ENCODE results near the gene CIDEA. TPM values are rescaled to one million over a fixed set of nuclear protein-coding genes. Genes with fewer than 3 reads are reported as not detected.

CIDEA gene
- total and polyA plus RNA-seq, 3 experiments from 2014 or later = not detected

- H3K27ac Mint-ChIP-seq = no peak overlapping the region
- H3K36me3 ChIP-seq (ENCODE audit: insufficient read depth, low read length) = no peaks in the 10 kb centered on the region
- H3K27ac ChIP-seq (ENCODE audit: low read depth, low read length) = peak overlapping the region; percentile 61
- no peaks in the 10 kb centered on the region for H3K9me3 ChIP-seq (ENCODE audit: low read length)
- peak overlapping the region in 1 of 7 donors; percentile 83 for H3K4me3 Mint-ChIP-seq
- ChIA-PET POLR2A (no interaction called here), CTCF (interaction anchor here (0.6 kb wide), 1 partner anchor 681 kb away, joined by 3 read pairs; no protein-coding TSS in a partner anchor)
- peaks cover 10 to 14% (median 12%) of the 10 kb centered on the region in 3 donors for H3K4me1 Mint-ChIP-seq
- peaks cover 7 to 23% (median 22%) of the 10 kb centered on the region in 5 donors for H3K9me3 Mint-ChIP-seq
- H3K27me3 Mint-ChIP-seq = peaks cover 43% of the 10 kb centered on the region in 2 donors
- H3K4me1 ChIP-seq (ENCODE audit: insufficient read depth, low read length) = peaks cover 5% of the 10 kb centered on the region
- DNase-seq = no peak
- peaks cover 15% of the 10 kb centered on the region for H3K27me3 ChIP-seq (ENCODE audit: insufficient read depth, low read length, poor library complexity, severe bottlenecking)
- peaks cover 0 to 7% (median 2%) of the 10 kb centered on the region in 3 donors for H3K36me3 Mint-ChIP-seq
- H3K4me3 ChIP-seq (ENCODE audit: low read length) = no peak overlapping the region
These were observed 55.6 kb downstream of the CIDEA start for GRCh38 chr18:12309683-12310198.

- Mint-ChIP-seq H3K27ac (no peak overlapping the region), H3K4me3 (peak overlapping the region in 1 of 7 donors; percentile 34), H3K4me1 (peaks cover 10 to 14% (median 12%) of the 10 kb centered on the region in 3 donors), H3K36me3 (peaks cover 0 to 7% (median 2%) of the 10 kb centered on the region in 3 donors), H3K9me3 (peaks cover 7 to 23% (median 22%) of the 10 kb centered on the region in 5 donors), H3K27me3 (peaks cover 33 to 35% of the 10 kb centered on the region in 2 donors)
- POLR2A ChIA-PET = no interaction called here
- H3K27ac ChIP-seq (ENCODE audit: low read depth, low read length) = no peak overlapping the region
- H3K4me1 ChIP-seq (ENCODE audit: insufficient read depth, low read length) = peaks cover 5% of the 10 kb centered on the region
- H3K36me3 ChIP-seq (ENCODE audit: insufficient read depth, low read length) = no peaks in the 10 kb centered on the region
- no peak overlapping the region for H3K4me3 ChIP-seq (ENCODE audit: low read length)
- DNase-seq = no peak
- no peaks in the 10 kb centered on the region for H3K9me3 ChIP-seq (ENCODE audit: low read length)
- CTCF ChIA-PET = no interaction called here
- H3K27me3 ChIP-seq (ENCODE audit: insufficient read depth, low read length, poor library complexity, severe bottlenecking) = peaks cover 11% of the 10 kb centered on the region
These were observed 56.6 kb downstream of the CIDEA start for GRCh38 chr18:12310762-12311161.

DNA sequence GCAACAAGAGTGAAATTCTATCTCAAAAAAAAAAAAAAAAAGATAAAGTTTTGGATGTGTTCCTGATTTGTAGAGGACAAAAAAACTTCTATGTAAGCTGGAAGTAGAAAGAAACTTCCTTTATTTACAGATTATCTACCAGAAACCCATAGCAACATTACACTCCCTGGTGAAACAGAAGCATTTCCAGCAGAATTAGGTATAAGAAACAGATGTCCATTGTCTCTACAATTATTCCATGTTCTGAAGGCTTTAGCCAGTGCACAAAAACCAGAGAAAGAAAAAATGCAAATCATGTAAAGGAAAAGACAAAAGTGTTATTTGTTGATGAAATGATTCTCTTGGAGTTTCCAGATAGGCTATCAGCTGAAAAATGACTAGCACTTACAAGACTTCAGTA is 58.8 kb downstream of the CIDEA start:
- H3K27ac ChIP-seq (ENCODE audit: low read depth, low read length) = no peak overlapping the region
- peaks cover 0 to 7% (median 2%) of the 10 kb centered on the region in 3 donors for H3K36me3 Mint-ChIP-seq
- H3K36me3 ChIP-seq (ENCODE audit: insufficient read depth, low read length) = no peaks in the 10 kb centered on the region
- H3K27me3 Mint-ChIP-seq = peaks cover 15 to 24% of the 10 kb centered on the region in 2 donors
- H3K4me1 Mint-ChIP-seq = no peaks in the 10 kb centered on the region
- H3K4me3 Mint-ChIP-seq = no peak overlapping the region
- H3K4me1 ChIP-seq (ENCODE audit: insufficient read depth, low read length) = no peaks in the 10 kb centered on the region
- peaks cover 7 to 23% (median 22%) of the 10 kb centered on the region in 5 donors for H3K9me3 Mint-ChIP-seq
- H3K27ac Mint-ChIP-seq = no peak overlapping the region
- CTCF ChIA-PET = interaction anchor here (0.6 to 2.8 kb wide), 2 partner anchors 15 to 71 kb away, joined by 3 to 18 read pairs; no protein-coding TSS in a partner anchor
- H3K9me3 ChIP-seq (ENCODE audit: low read length) = no peaks in the 10 kb centered on the region
- POLR2A ChIA-PET = no interaction called here
- H3K4me3 ChIP-seq (ENCODE audit: low read length) = no peak overlapping the region
- peaks cover 3% of the 10 kb centered on the region for H3K27me3 ChIP-seq (ENCODE audit: insufficient read depth, low read length, poor library complexity, severe bottlenecking)
- DNase-seq = no peak

GRCh38 chr18:12313530-12314245 is 59.5 kb downstream of the CIDEA start:
- CTCF ChIA-PET = interaction anchor here (2.8 kb wide), 1 partner anchor 14 kb away, joined by 18 read pairs; no protein-coding TSS in a partner anchor
- POLR2A ChIA-PET = no interaction called here
- no peaks in the 10 kb centered on the region for H3K4me1 Mint-ChIP-seq
- Histone ChIP-seq H3K36me3 (ENCODE audit: insufficient read depth, low read length) (no peaks in the 10 kb centered on the region), H3K27ac (ENCODE audit: low read depth, low read length) (no peak overlapping the region), H3K27me3 (ENCODE audit: insufficient read depth, low read length, poor library complexity, severe bottlenecking) (peaks cover 2% of the 10 kb centered on the region), H3K4me3 (ENCODE audit: low read length) (no peak overlapping the region), H3K9me3 (ENCODE audit: low read length) (no peaks in the 10 kb centered on the region), H3K4me1 (ENCODE audit: insufficient read depth, low read length) (no peaks in the 10 kb centered on the region)
- peaks cover 0 to 7% (median 2%) of the 10 kb centered on the region in 3 donors for H3K36me3 Mint-ChIP-seq
- H3K27ac Mint-ChIP-seq = no peak overlapping the region
- peaks cover 7 to 23% (median 22%) of the 10 kb centered on the region in 5 donors for H3K9me3 Mint-ChIP-seq
- DNase-seq = no peak
- H3K27me3 Mint-ChIP-seq = peaks cover 15 to 24% of the 10 kb centered on the region in 2 donors
- H3K4me3 Mint-ChIP-seq = no peak overlapping the region

DNA sequence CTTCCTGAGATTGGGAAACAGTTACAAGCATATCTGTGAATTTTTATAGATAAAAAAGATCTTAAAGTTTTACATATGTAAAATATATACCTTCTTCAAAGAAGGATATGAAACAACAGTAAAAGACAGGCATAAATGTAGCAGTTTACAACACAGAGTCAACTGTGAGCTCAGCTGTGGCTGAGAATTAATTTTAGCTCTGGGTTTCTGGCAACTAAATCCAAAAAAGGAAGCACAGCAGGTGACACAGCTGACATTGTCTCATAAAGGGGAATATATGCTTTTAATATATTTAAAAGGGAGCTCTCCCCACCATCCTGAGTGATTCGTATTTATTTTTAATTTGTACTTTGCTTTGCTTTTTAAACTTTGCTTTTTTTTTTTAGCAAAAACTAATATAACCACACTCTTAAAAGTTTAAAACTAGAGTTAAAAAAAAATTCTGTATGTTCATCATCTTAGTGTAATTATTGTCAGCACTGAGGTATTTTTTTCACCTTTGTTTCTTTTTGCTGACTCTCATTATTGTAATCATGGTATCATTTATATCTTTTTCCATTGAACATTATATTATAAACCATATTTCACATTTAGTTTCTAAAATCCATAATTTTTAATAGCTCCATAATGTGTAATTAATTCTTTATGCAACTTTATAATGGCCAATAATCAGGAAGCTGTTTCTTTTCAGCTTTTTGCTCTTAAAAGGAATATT is 60.6 kb downstream of the CIDEA start:
- no peaks in the 10 kb centered on the region for H3K4me1 ChIP-seq (ENCODE audit: insufficient read depth, low read length)
- no peak overlapping the region for H3K4me3 ChIP-seq (ENCODE audit: low read length)
- H3K36me3 Mint-ChIP-seq = peaks cover 0 to 7% (median 2%) of the 10 kb centered on the region in 3 donors
- H3K4me3 Mint-ChIP-seq = no peak overlapping the region
- H3K9me3 ChIP-seq (ENCODE audit: low read length) = no peaks in the 10 kb centered on the region
- peaks cover 7 to 22% (median 19%) of the 10 kb centered on the region in 5 donors for H3K9me3 Mint-ChIP-seq
- no peaks in the 10 kb centered on the region for H3K27me3 ChIP-seq (ENCODE audit: insufficient read depth, low read length, poor library complexity, severe bottlenecking)
- POLR2A ChIA-PET = no interaction called here
- no peak for DNase-seq
- H3K4me1 Mint-ChIP-seq = no peaks in the 10 kb centered on the region
- peaks cover 9 to 19% of the 10 kb centered on the region in 2 donors for H3K27me3 Mint-ChIP-seq
- no peak overlapping the region for H3K27ac ChIP-seq (ENCODE audit: low read depth, low read length)
- H3K27ac Mint-ChIP-seq = peak overlapping the region in 1 of 8 donors; percentile 36
- CTCF ChIA-PET = interaction anchor here (1.2 to 2.8 kb wide), 2 partner anchors 13 to 20 kb away, joined by 3 to 18 read pairs; no protein-coding TSS in a partner anchor
- no peaks in the 10 kb centered on the region for H3K36me3 ChIP-seq (ENCODE audit: insufficient read depth, low read length)

GRCh38 chr18:12315490-12315889 is 61.3 kb downstream of the CIDEA start:
- no peaks in the 10 kb centered on the region for H3K9me3 ChIP-seq (ENCODE audit: low read length)
- H3K9me3 Mint-ChIP-seq = peaks cover 7 to 22% (median 19%) of the 10 kb centered on the region in 5 donors
- no peaks in the 10 kb centered on the region for H3K36me3 ChIP-seq (ENCODE audit: insufficient read depth, low read length)
- peaks cover 7 to 16% of the 10 kb centered on the region in 2 donors for H3K27me3 Mint-ChIP-seq
- no peaks in the 10 kb centered on the region for H3K4me1 Mint-ChIP-seq
- H3K27me3 ChIP-seq (ENCODE audit: insufficient read depth, low read length, poor library complexity, severe bottlenecking) = no peaks in the 10 kb centered on the region
- no peak overlapping the region for H3K4me3 ChIP-seq (ENCODE audit: low read length)
- no peak overlapping the region for H3K27ac Mint-ChIP-seq
- POLR2A ChIA-PET = no interaction called here
- no peaks in the 10 kb centered on the region for H3K4me1 ChIP-seq (ENCODE audit: insufficient read depth, low read length)
- H3K27ac ChIP-seq (ENCODE audit: low read depth, low read length) = no peak overlapping the region
- H3K4me3 Mint-ChIP-seq = no peak overlapping the region
- DNase-seq = no peak
- CTCF ChIA-PET = interaction anchor here (1.2 to 2.8 kb wide), 2 partner anchors 12 to 19 kb away, joined by 3 to 18 read pairs; no protein-coding TSS in a partner anchor
- peaks cover 0 to 7% (median 2%) of the 10 kb centered on the region in 3 donors for H3K36me3 Mint-ChIP-seq

- ChIA-PET POLR2A (no interaction called here), CTCF (interaction anchor here (1.2 to 2.8 kb wide), 2 partner anchors 12 to 19 kb away, joined by 3 to 18 read pairs; no protein-coding TSS in a partner anchor)
- no peak for DNase-seq
- Histone ChIP-seq H3K36me3 (ENCODE audit: insufficient read depth, low read length) (no peaks in the 10 kb centered on the region), H3K27ac (ENCODE audit: low read depth, low read length) (no peak overlapping the region), H3K4me1 (ENCODE audit: insufficient read depth, low read length) (no peaks in the 10 kb centered on the region), H3K27me3 (ENCODE audit: insufficient read depth, low read length, poor library complexity, severe bottlenecking) (no peaks in the 10 kb centered on the region), H3K9me3 (ENCODE audit: low read length) (no peaks in the 10 kb centered on the region), H3K4me3 (ENCODE audit: low read length) (no peak overlapping the region)
- Mint-ChIP-seq H3K27ac (no peak overlapping the region), H3K4me3 (no peak overlapping the region), H3K9me3 (peaks cover 7 to 19% (median 16%) of the 10 kb centered on the region in 5 donors), H3K27me3 (peaks cover 3 to 12% of the 10 kb centered on the region in 2 donors), H3K36me3 (peaks cover 0 to 3% (median 3%) of the 10 kb centered on the region in 3 donors), H3K4me1 (no peaks in the 10 kb centered on the region)
These were observed 61.8 kb downstream of the CIDEA start for GRCh38 chr18:12315911-12316310.

Data from CD8-positive, alpha-beta memory T cell (primary cell).